ENCODE data around the gene MSH4.
"Not testable (repeated sequence)": the region's sequence is repeated elsewhere in the genome, so short reads cannot be mapped to it uniquely, and the experiment has no call there.

MSH4 gene

GRCh38 chr1:75811211-75811981 is 14.7 kb downstream of the MSH4 start:
- no peaks in the 10 kb centered on the region for H3K4me1 Mint-ChIP-seq
- no peaks in the 10 kb centered on the region for H3K27me3 Mint-ChIP-seq
- no peak overlapping the region for H3K4me3 Mint-ChIP-seq
- no peak for ATAC-seq (ENCODE audit: low read depth)
- no peak overlapping the region for H3K27ac Mint-ChIP-seq
- peaks cover 1% of the 10 kb centered on the region for H3K36me3 Mint-ChIP-seq
- no peak for DNase-seq (ENCODE audit: low spot score in 2 of 2)
- no peaks in the 10 kb centered on the region for H3K9me3 Mint-ChIP-seq

GRCh38 chr1:75812065-75812464 is 15.4 kb downstream of the MSH4 start:
- Mint-ChIP-seq H3K36me3 (peaks cover 1% of the 10 kb centered on the region), H3K27me3 (no peaks in the 10 kb centered on the region), H3K4me1 (no peaks in the 10 kb centered on the region), H3K4me3 (no peak overlapping the region), H3K27ac (no peak overlapping the region), H3K9me3 (no peaks in the 10 kb centered on the region)
- ATAC-seq (ENCODE audit: low read depth) (no peak), DNase-seq (ENCODE audit: low spot score in 2 of 2) (no peak)

DNA sequence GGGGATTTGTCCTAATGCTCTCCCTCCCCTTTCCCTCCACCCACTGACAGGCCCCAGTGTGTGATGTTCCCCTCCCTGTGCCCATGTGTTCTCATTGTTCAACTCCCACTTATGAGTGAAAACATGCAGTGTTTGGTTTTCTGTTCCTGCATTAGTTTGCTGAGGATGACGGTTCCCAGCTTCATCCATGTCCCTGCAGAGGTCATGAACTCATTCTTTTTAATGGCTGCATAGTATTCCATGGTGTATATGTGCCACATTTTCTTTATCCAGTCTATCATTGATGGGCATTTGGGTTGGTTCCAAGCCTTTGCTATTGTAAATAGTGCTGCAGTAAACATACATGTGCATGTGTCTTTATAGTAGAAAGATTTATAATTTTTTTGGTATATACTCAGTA is 26.9 kb downstream of the MSH4 start:
- H3K4me1 Mint-ChIP-seq; DNase-seq (ENCODE audit: low spot score in 2 of 2); H3K27me3 Mint-ChIP-seq; H3K27ac Mint-ChIP-seq; ATAC-seq (ENCODE audit: low read depth); H3K4me3 Mint-ChIP-seq; H3K9me3 Mint-ChIP-seq: not testable (repeated sequence)
- peaks cover 28% of the 10 kb centered on the region for H3K36me3 Mint-ChIP-seq

GRCh38 chr1:75836528-75837100 is 39.9 kb downstream of the MSH4 start:
- no peak overlapping the region for H3K4me3 Mint-ChIP-seq
- DNase-seq (ENCODE audit: low spot score in 2 of 2) (no peak), ATAC-seq (ENCODE audit: low read depth) (no peak)
- no peaks in the 10 kb centered on the region for H3K4me1 Mint-ChIP-seq
- peaks cover 2% of the 10 kb centered on the region for H3K27me3 Mint-ChIP-seq
- H3K9me3 Mint-ChIP-seq: peaks cover 2% of the 10 kb centered on the region
- H3K27ac Mint-ChIP-seq: no peak overlapping the region
- H3K36me3 Mint-ChIP-seq: peaks cover 2% of the 10 kb centered on the region

- Mint-ChIP-seq H3K36me3 (peaks cover 2% of the 10 kb centered on the region), H3K27ac (no peak overlapping the region), H3K4me1 (no peaks in the 10 kb centered on the region), H3K27me3 (peaks cover 2% of the 10 kb centered on the region), H3K9me3 (peaks cover 2% of the 10 kb centered on the region), H3K4me3 (no peak overlapping the region)
- ATAC-seq (ENCODE audit: low read depth) (no peak), DNase-seq (ENCODE audit: low spot score in 2 of 2) (no peak)
Observed at GRCh38 chr1:75838079-75838478, 41.4 kb downstream of the MSH4 start.

- no peaks in the 10 kb centered on the region for H3K9me3 Mint-ChIP-seq
- H3K4me1 Mint-ChIP-seq: no peaks in the 10 kb centered on the region
- DNase-seq (ENCODE audit: low spot score in 2 of 2) (no peak), ATAC-seq (ENCODE audit: low read depth) (no peak)
- no peak overlapping the region for H3K4me3 Mint-ChIP-seq
- H3K27ac Mint-ChIP-seq: no peak overlapping the region
- peaks cover 2% of the 10 kb centered on the region for H3K27me3 Mint-ChIP-seq
- peaks cover 2% of the 10 kb centered on the region for H3K36me3 Mint-ChIP-seq
Observed at GRCh38 chr1:75841421-75841820, 44.7 kb downstream of the MSH4 start.

GRCh38 chr1:75845576-75845975 is 48.9 kb downstream of the MSH4 start:
- no peak overlapping the region for H3K27ac Mint-ChIP-seq
- ATAC-seq (ENCODE audit: low read depth): no peak

DNA sequence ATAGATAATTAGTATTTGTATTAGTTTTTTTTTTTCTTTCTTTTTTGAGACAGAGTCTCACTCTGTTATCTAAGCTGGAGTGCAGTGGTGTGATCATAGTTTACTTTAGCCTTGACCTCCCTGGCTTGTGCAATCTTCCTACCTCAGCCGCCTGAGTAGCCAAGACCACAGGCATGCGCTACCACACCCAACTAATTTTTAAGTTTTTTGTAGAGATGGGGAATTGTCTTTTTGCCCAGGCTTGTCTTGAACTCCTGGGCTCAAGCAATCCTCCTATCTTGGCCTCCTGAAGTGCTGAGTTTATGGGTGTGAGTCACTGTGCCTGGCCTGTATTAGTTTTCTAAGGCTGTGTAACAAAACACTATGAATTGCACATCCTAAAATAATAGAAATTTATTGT is 58.3 kb downstream of the MSH4 start:
- DNase-seq (ENCODE audit: low spot score in 2 of 2) (no peak), ATAC-seq (ENCODE audit: low read depth) (no peak)
- peaks cover 2% of the 10 kb centered on the region for H3K27me3 Mint-ChIP-seq
- H3K27ac Mint-ChIP-seq: no peak overlapping the region
- H3K4me1 Mint-ChIP-seq: no peaks in the 10 kb centered on the region
- H3K4me3 Mint-ChIP-seq: no peak overlapping the region
- H3K9me3 Mint-ChIP-seq: no peaks in the 10 kb centered on the region
- H3K36me3 Mint-ChIP-seq: no peaks in the 10 kb centered on the region

More at GRCh38 chr1:75845576-75845975, 48.9 kb downstream of the MSH4 start:
- no peak for DNase-seq (ENCODE audit: low spot score in 2 of 2)
- Mint-ChIP-seq H3K27me3 (no peaks in the 10 kb centered on the region), H3K36me3 (no peaks in the 10 kb centered on the region), H3K9me3 (no peaks in the 10 kb centered on the region), H3K4me1 (no peaks in the 10 kb centered on the region), H3K4me3 (no peak overlapping the region)

- Mint-ChIP-seq H3K4me3 (no peak overlapping the region), H3K27me3 (peaks cover 2% of the 10 kb centered on the region), H3K4me1 (no peaks in the 10 kb centered on the region), H3K36me3 (no peaks in the 10 kb centered on the region), H3K9me3 (no peaks in the 10 kb centered on the region), H3K27ac (no peak overlapping the region)
- no peak for DNase-seq (ENCODE audit: low spot score in 2 of 2)
- no peak for ATAC-seq (ENCODE audit: low read depth)
Observed at GRCh38 chr1:75855734-75856133, 59.1 kb downstream of the MSH4 start.

DNA sequence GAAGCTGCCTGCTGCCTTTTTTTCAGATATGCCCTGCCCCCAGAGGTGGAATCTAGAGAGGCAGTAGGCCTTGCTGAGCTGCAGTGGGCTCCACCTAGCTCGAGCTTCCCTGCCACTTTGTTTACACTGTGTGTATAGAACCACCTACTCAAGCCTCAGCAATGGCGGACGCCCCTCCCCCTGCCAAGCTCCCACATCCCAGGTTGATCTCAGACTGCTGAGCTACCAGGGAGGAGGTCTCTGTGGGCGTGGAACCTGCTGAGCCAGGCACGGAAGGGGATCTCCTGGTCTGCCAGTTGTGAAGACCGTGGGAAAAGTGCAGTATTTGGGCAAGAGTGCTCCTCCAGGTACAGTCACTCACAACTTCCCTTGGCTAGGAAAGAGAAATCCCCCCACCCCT is 65.1 kb downstream of the MSH4 start:
- DNase-seq (ENCODE audit: low spot score in 2 of 2) (no peak), ATAC-seq (ENCODE audit: low read depth) (no peak)
- no peaks in the 10 kb centered on the region for H3K9me3 Mint-ChIP-seq
- no peak overlapping the region for H3K27ac Mint-ChIP-seq
- peaks cover 7% of the 10 kb centered on the region for H3K27me3 Mint-ChIP-seq
- peaks cover 1% of the 10 kb centered on the region for H3K36me3 Mint-ChIP-seq
- no peak overlapping the region for H3K4me3 Mint-ChIP-seq
- H3K4me1 Mint-ChIP-seq: no peaks in the 10 kb centered on the region

DNA sequence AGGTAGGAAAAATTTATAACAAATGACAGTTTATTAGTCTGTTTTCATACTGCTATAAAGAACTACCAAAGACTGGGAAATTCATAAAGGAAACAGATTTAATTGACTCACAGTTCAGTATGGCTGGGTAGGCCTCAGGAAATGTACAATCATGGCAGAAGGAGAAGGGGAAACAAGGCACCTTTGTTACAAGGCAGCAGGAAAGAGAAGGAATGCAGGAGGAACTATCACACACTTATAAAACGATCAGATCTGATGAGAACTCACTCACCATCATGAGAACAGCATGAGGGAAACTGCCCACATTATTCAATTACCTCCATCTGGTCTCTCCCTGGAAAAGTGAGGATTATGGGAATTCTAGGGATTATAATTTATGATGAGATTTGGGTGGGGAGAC is 74.3 kb downstream of the MSH4 start:
- Mint-ChIP-seq H3K27me3 (peaks cover 7% of the 10 kb centered on the region), H3K9me3 (no peaks in the 10 kb centered on the region), H3K4me3 (no peak overlapping the region), H3K4me1 (no peaks in the 10 kb centered on the region), H3K27ac (no peak overlapping the region), H3K36me3 (peaks cover 5% of the 10 kb centered on the region)
- DNase-seq (ENCODE audit: low spot score in 2 of 2) (no peak), ATAC-seq (ENCODE audit: low read depth) (no peak)

GRCh38 chr1:75879985-75880384 is 83.3 kb downstream of the MSH4 start:
- no peak for DNase-seq (ENCODE audit: low spot score in 2 of 2)
- Mint-ChIP-seq H3K4me3 (no peak overlapping the region), H3K27me3 (no peaks in the 10 kb centered on the region), H3K9me3 (no peaks in the 10 kb centered on the region), H3K36me3 (no peaks in the 10 kb centered on the region), H3K27ac (no peak overlapping the region), H3K4me1 (no peaks in the 10 kb centered on the region)
- ATAC-seq (ENCODE audit: low read depth): no peak

GRCh38 chr1:75884437-75884836 is 87.8 kb downstream of the MSH4 start:
- Mint-ChIP-seq H3K27ac (no peak overlapping the region), H3K4me3 (no peak overlapping the region)

GRCh38 chr1:75901371-75901770 is 104.7 kb downstream of the MSH4 start:
- Mint-ChIP-seq H3K4me3 (no peak overlapping the region), H3K4me1 (no peaks in the 10 kb centered on the region), H3K36me3 (no peaks in the 10 kb centered on the region), H3K27me3 (peaks cover 3% of the 10 kb centered on the region), H3K9me3 (no peaks in the 10 kb centered on the region), H3K27ac (no peak overlapping the region)
- DNase-seq (ENCODE audit: low spot score in 2 of 2) (no peak), ATAC-seq (ENCODE audit: low read depth) (no peak)

More at GRCh38 chr1:75884437-75884836, 87.8 kb downstream of the MSH4 start:
- no peak for DNase-seq (ENCODE audit: low spot score in 2 of 2)
- no peaks in the 10 kb centered on the region for H3K9me3 Mint-ChIP-seq
- no peaks in the 10 kb centered on the region for H3K36me3 Mint-ChIP-seq
- ATAC-seq (ENCODE audit: low read depth): no peak
- no peaks in the 10 kb centered on the region for H3K4me1 Mint-ChIP-seq
- no peaks in the 10 kb centered on the region for H3K27me3 Mint-ChIP-seq

DNA sequence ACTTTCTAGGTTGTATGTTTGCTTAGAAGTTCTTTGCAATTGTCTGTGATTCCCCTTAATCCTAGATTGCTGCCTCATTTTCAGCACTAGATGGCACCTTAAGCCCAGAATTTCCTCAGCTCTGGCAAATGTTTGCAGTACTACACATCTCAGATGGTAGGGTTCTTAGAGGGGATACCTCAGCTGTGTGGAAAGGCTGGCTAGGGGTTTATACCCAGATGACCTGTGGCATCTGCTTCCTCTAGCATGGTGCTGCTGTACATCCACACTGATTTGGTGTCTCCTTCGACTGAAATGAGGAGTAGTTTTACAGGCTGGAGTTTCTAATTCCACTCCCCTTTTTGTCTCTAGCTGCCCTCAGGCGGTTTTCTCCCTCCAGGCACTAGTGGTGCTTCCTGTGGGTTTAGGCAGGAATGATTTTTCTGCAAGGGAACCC is 112.1 kb downstream of the MSH4 start:
- Mint-ChIP-seq H3K27me3 (peaks cover 3% of the 10 kb centered on the region), H3K27ac (no peak overlapping the region), H3K36me3 (peaks cover 3% of the 10 kb centered on the region), H3K9me3 (peaks cover 5% of the 10 kb centered on the region), H3K4me3 (no peak overlapping the region), H3K4me1 (no peaks in the 10 kb centered on the region)
- DNase-seq (ENCODE audit: low spot score in 2 of 2): no peak
- ATAC-seq (ENCODE audit: low read depth): no peak
